ENCODE results near the gene RALGAPA2. TPM values are rescaled to one million over a fixed set of nuclear protein-coding genes. Genes with fewer than 3 reads are reported as not detected.

RALGAPA2 gene
- total and polyA plus RNA-seq, 2 of the 13 experiments (the other 11 are each of a cell fraction or from before 2014, with no cell fraction given) = 13.8 to 17.7 TPM

DNA sequence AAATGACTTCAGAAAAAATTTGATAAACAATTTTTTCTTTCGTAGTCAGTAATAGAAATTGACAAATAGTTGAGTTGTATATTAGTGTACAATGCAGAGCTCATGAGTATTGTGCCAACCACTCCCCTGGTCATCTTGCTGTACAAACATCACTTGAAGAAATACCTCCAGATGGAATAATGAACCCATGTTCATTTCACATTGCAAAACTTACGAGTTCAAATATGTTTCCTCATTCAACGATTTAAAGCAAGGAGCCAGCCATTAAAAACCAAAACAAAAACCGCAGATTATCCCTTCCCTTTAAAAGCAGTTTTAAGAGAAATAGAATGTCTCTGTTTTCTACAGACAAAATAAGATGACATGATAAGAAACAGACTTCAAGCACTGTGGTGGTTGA lies 62.5 kb downstream of the RALGAPA2 start:
- no peak for TF ChIP-seq ZNF292 (CRISPR knock-in tag; IDR thresholded peaks at IDR 0.05; ENCODE audit: borderline replicate concordance, low read depth)
- no peak for TF ChIP-seq FOXA1 (IDR thresholded peaks at IDR 0.05)
- no peak for TF ChIP-seq FOXA1 (CRISPR knock-in tag; IDR thresholded peaks at IDR 0.05)
- TF ChIP-seq, protein P1, sequence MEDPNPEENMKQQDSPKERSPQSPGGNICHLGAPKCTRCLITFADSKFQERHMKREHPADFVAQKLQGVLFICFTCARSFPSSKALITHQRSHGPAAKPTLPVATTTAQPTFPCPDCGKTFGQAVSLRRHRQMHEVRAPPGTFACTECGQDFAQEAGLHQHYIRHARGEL (CRISPR knock-in tag; IDR thresholded peaks at IDR 0.05) = no peak
- Histone ChIP-seq H3K4me1 (ENCODE audit: insufficient read depth, low read length) (peaks cover 6% of the 10 kb centered on the region), H2AFZ (ENCODE audit: low read length) (no peak overlapping the region), H3K36me3 (replicated peaks in 1 of 2; ENCODE audit: control insufficient read depth in 1 of 2, insufficient read depth in 2 of 2, low read length in 2 of 2) (peaks cover 0 to 2% of the 10 kb centered on the region in 2 experiments; a peak in 1 of 5 replicates), H3K27me3 (ENCODE audit: control insufficient read depth in 1 of 2, insufficient read depth in 2 of 2, low read length in 2 of 2) (no peaks in the 10 kb centered on the region), H3K79me2 (ENCODE audit: insufficient read depth, low read length) (no peaks in the 10 kb centered on the region), H3K9me3 (ENCODE audit: low read length) (no peaks in the 10 kb centered on the region), H3K27ac (ENCODE audit: extremely low read length, insufficient read depth, low read length) (no peak overlapping the region), H4K20me1 (ENCODE audit: insufficient read depth, low read length) (no peaks in the 10 kb centered on the region), H3K9ac (ENCODE audit: insufficient read depth, low read depth, low read length) (no peak overlapping the region), H3K4me3 (replicated peaks in 1 of 3; ENCODE audit: insufficient read depth in 1 of 3, low read depth in 2 of 3, low read length in 3 of 3) (no peak overlapping the region), H3K4me2 (ENCODE audit: low read depth, low read length) (no peak overlapping the region)
- FAIRE-seq (no peak), DNase-seq (ENCODE audit: low spot score) (no peak), ATAC-seq (no peak)
- in situ Hi-C loops (cut with HindIII; ENCODE audit: extremely low pct_ligation_motif_present, low pct_unique_long_range_greater_than_20kb) (no loop called here), intact Hi-C loops (cut with micrococcal nuclease; ENCODE audit: unreplicated experiment) (no loop called here)
- no TSS peak for BruUV-seq (replicated peaks)
- WGBS (ENCODE audit: low lambda C conversion rate) = 91% methylated on average over 4 of the region's 4 CpGs
- ChIA-PET POLR2A (no interaction called here), CTCF (ENCODE audit: low intra/inter-chr PET ratio, low total read pairs) (no interaction called here)

DNA sequence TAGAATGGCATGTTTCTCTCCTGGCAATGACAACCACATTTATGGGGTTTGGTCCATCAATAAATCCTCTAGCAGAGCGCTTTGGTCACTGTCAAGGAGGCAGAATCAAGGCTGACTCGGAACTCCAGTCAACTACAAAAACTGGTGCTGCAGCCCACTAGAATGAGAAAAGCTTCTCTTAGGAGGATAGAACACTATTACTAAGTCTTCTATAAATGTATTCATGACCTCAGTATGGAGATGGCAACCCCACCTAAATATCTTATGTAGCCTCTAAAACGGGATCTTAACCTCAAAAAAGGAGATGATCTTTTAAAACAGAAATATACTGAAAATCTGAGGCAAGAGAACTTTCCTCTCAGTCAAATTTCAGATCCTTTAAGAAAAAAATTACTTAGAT lies 68.5 kb downstream of the RALGAPA2 start:
- Histone ChIP-seq H3K9me3 (ENCODE audit: low read length) (no peaks in the 10 kb centered on the region), H3K27ac (ENCODE audit: extremely low read length, insufficient read depth, low read length) (no peak overlapping the region), H3K36me3 (replicated peaks in 1 of 2; ENCODE audit: control insufficient read depth in 1 of 2, insufficient read depth in 2 of 2, low read length in 2 of 2) (peaks cover 11 to 18% of the 10 kb centered on the region in 2 experiments; a peak in 4 of 5 replicates), H2AFZ (ENCODE audit: low read length) (no peak overlapping the region), H4K20me1 (ENCODE audit: insufficient read depth, low read length) (no peaks in the 10 kb centered on the region), H3K27me3 (ENCODE audit: control insufficient read depth in 1 of 2, insufficient read depth in 2 of 2, low read length in 2 of 2) (no peaks in the 10 kb centered on the region), H3K4me2 (ENCODE audit: low read depth, low read length) (no peak overlapping the region), H3K4me1 (ENCODE audit: insufficient read depth, low read length) (no peaks in the 10 kb centered on the region), H3K4me3 (replicated peaks in 1 of 3; ENCODE audit: insufficient read depth in 1 of 3, low read depth in 2 of 3, low read length in 3 of 3) (no peak overlapping the region), H3K79me2 (ENCODE audit: insufficient read depth, low read length) (no peaks in the 10 kb centered on the region), H3K9ac (ENCODE audit: insufficient read depth, low read depth, low read length) (no peak overlapping the region)
- CTCF ChIA-PET (ENCODE audit: low intra/inter-chr PET ratio, low total read pairs) = no interaction called here
- no peak for TF ChIP-seq ZNF652 (CRISPR knock-in tag; IDR thresholded peaks at IDR 0.05; ENCODE audit: borderline replicate concordance, low read depth)
- TF ChIP-seq, protein P2, sequence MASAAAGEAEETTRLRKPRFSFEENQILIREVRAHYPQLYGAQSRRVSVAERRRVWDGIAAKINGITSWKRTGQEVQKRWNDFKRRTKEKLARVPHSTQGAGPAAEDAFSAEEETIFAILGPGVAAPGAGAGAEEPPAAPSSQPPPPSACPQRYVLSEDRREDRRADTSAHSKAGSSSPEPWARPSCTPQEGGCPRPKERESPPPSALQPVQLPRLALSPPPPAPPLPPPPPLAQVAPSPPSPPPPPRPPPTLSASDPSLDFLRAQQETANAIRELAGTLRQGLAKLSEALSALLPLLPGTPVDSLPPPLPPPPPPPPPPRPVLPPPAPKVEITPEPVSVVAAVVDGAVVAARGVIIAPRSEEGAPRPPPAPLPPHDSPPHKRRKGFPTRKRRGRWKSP (CRISPR knock-in tag; IDR thresholded peaks at IDR 0.05) = no peak
- POLR2A ChIA-PET = no interaction called here
- no TSS peak for BruUV-seq (replicated peaks)
- no peak for ATAC-seq
- intact Hi-C loops (cut with micrococcal nuclease; ENCODE audit: unreplicated experiment) = no loop called here
- in situ Hi-C loops (cut with HindIII; ENCODE audit: extremely low pct_ligation_motif_present, low pct_unique_long_range_greater_than_20kb) = no loop called here
- 96% methylated on average over 3 of the region's 3 CpGs for WGBS (ENCODE audit: low lambda C conversion rate)
- no peak for DNase-seq (ENCODE audit: low spot score)
- FAIRE-seq = no peak

Measured in HepG2 (cell line).